ENCODE results near the gene TDRD9.

TDRD9 gene

DNA sequence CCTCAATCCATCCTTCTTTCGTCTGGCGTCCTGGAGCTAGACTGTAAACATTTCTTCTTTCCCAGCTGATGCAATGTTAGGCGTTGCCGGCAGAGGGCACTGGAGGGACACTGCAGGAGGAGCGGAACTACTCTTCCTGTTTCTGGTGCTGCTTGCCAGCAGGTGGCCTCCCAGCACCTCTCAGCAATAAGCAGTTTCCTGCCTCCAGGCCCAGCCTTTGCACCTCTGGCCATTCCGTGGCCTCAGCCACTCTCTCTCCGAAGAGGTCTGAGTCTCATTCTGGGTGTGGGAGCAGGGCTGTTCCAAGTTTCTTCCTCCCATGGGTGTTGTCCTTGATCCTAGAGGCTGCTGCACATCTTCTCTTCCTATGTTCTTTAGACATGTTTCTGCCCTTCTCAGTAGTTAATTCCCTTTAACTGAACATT lies 149.8 kb downstream of the TDRD9 start:
- DNase-seq = peak; percentile 73

DNA sequence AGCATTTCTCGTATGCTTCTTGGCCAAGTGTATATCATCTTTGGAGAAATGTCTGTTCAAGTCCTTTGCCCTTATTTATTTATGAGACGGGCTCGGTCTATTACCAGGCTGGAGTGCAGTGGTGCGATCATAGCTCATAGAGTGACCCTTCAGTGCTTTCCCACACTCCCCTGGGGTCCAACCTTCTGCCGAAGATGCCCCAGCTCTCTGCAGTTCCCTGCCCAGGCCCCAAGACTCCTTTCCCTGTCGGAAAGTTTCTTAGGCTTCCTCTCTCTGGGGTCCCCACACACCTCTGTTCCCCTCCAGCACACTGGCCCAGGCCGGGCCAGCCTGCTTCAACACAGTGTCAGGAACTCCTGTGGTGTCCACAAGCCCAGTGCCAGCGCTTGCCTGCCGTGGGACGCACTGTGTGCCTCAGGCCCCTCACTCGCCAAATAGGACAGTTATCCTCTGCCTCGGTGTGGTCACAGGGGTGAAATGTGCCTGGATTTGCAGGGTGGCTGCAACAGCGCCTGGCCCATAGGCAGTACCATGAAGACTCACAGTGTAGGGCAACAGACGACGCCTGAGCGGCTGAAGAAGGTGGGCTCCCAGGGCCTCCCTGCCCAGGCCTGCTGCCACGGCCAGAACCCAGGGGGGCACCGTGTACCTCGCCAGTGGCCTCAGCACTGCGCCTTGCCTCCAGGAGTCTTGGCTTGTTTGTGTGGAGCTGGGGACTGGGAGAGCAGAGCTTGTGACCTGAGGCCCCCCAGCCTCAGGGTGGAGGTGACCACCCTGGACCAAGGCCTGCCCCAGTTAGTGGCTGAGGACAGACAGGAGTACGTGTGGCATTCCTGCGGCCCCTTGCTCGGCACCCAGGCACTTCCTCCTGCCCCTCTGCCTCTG lies 152.4 kb downstream of the TDRD9 start:
- DNase-seq = no peak

DNA sequence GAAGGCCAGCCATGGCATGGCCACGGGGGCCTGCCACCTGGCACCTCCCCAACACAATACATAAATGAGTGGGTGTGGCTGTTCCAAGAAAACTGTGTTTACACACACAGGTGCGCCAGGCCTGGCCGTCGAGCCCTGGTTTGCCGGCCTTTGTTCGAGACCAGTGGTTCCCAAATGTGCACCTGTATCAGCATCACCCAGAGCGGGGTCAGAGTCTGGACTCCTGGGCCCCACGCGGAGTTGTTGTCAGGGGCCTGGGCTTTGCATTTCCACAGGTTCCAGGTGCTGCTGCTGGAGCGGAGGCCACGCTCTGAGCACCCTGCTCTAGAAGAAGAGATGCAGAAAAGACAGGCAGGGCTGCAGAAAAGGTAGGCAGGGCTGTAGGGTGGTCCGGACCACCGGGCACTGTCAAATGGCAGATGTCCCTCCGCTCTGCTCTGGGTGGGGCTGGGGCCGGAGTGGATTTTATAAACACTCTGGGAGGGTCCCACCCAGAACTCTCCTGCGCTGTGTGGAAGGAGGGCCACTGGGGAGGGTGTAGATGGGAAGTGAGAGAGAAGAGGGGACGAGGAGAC lies 153.1 kb downstream of the TDRD9 start:
- no peak for DNase-seq

DNA sequence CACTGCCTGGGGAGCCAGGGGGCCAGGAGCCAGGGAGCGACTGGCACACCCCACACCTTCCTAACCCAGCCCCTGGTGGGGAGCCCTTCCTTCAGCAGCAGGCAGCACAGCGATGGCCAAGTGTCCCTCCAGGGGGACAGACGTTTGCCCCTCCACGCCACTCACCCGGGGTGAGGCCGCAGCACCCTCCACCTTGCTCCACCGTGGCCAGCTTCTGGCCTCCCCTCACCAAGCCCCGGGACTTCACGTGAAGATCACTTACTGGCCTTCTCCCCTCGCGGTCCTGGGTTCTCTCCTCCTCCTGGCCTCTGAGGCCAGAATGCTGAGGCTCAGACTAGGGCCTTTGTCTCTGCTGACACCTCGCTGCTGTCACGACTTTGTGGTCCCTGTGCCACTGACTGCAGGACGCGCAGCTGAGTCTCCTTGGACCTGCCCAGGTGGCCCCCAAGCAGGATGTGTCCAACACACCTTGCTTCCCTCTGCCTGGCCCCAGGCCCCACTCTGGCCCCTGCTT lies 153.8 kb downstream of the TDRD9 start:
- DNase-seq = no peak

DNA sequence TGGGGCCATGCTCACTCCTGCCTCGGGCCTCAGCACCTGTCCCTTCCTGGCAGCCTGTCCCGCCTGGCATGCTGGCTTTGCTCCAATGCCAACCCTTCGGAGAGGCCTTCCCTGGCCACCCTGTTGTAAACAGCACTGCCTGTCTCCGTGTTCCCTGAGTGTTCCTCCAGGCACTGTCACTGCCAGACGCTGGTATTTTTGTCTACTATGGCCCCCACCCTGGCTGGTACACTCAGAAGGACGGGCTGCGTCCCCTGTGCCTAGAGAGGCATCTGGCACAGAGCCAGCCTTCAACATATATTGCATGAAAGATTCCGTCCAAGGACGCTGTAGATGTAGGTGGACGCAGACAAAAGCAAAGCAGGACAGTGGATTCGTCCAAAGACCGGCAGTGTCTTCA lies 154.6 kb downstream of the TDRD9 start:
- no peak for DNase-seq

DNA sequence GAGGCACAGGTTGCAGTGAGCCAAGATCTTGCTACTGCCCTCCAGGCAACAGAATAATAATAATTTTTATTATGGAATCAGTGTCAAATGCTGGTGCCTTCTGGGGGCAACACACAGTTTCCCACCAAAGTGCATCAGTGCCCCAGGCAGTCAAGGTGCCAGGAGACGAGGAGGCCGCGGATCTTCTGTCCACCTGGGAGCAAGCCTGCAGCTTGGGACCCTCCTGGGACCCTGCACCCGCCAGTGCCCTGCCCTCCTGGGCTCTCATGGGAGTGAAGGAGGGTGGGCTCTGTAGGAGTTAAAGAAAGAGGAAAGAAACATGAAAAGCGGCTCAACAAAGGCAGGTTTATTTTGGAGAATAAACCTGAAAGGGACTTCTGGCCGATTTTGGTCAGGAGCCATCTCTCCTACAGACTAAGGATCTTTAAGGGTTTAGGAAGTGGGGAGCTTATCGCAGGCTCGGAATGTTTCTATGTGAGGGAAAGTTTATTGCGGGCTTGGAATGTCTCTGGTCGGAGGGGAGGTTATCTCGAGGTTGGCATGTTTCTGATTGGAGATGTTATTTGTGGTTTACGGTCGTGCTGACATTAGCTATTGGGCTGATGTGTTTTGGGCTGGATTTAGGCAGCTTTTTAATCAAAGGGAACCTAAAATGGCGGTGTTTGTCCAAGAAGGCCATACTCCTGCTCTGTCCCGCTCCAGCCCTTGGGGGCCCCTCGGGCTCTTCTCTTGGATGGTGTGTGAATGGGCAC lies 156.2 kb downstream of the TDRD9 start:
- DNase-seq = no peak

DNA sequence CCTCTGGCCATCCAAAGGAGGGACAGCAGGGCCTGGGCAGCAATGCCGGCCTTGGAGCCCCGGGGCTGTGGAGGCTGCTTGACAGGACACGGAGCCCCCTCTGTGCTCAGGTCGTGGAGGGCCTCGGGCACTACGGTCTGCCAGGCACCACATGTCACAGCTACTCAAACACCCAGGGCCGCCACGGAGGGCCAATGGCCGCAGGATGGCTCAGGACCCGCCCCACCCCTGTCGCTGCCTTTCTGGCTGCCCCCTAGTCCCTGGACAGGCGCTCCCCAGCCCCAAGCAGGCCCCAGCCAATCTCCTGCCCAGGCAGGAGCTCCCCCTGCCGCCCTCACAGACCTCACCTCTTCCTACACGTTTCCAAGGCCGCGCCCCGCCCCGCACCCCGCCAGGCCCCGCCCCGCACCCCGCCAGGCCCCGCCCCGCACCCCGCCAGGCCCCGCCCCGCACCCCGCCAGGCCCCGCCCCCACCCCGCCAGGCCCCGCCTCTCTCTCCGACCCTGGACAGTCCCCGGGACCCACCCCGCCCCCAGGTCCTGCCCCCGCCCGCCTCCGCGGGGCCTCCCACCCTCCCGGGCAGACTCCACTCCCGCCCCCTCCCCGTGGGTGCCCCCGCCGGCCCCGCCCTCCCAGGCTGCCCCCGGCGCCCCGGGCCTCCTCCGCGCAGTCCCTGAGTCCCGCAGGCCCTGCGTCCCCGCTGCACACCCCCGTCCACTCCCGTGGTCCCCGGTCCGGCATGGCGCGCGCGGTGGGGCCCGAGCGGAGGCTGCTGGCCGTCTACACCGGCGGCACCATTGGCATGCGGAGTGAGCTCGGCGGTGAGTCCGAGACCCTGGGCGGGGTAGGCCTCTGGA lies 157.0 kb downstream of the TDRD9 start, which contains the start of gene ASPG:
TSS of gene ASPG (plus strand) at position 669 of the 857 bp plus-strand sequence. CDS start at position 740, 71 bp downstream.
- no peak for DNase-seq

DNA sequence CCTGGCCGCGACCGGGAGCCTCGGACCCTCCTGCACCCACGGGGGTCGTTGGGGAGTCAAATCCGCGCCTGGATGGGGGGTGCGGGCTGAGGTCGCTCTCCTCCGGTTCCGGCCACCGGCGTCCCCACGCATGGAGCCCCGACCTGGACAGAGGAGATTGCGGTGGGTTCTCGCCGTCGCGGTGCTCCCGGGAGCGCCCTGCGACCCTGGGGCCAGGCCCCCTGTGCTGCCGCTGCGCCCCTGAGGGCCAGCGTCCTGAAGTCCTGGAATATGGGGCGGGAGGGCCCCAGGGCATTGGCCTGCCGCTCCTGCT lies 157.6 kb downstream of the TDRD9 start:
- no peak for DNase-seq

DNA sequence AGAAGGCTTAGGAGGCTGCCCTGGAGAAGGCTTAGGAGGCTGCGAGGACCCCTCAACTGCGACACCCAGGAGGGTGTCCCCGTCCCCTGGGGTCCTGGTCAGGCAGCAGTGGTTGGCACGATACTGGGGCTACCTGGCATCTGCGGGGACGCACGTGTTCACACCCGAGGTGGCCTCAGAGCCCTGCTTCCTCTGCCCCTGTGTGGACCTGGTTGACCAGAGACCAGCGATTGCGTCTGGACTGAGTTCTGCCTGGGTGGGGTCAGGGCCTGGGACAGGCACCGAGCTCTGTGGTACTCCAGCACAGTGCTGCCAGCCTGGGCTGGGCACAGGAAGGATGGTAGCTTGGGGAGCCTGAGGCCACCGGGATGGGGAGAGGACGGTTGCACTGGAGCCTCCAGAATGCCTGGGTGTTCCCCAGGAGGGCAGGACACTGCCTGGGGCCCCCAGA lies 158.0 kb downstream of the TDRD9 start:
- no peak for DNase-seq

DNA sequence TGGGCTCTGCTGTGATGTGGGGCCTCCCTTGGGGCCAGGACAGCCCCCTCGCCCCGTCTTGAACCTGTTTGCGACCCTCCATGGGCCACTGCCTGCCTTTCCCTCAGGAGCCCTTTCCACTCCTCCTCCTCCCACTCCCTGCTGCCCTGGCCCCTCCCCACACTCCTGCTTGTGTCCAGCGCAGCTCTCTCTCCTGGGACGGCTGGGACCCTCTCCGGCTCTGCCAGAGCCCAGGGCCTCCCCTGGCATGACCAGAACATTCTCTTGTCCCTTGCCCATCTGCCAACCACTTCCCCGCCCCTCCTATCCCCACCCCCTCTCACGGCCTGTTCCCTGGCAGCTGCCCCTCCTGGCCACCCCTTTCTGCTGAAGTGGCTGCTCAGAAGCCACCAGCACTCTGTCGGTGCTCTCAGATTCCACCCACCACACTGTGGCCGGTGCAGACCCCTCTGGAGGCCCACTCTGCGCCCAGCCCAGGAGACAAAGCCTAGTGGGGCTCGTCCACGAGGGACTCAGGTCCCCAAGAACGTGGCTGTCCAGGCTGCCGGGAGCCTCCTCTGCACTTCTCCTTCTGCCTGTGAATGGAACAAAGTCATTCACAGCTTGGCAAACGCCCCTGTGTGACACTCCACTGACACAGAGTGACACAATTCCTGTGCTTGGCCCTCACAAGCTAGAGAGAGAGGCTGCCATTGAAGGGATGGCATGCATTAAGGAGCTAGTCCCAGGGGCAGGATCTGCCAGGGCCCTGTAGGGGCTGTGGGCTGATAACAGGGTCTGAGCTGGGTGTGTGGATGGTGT lies 158.6 kb downstream of the TDRD9 start:
- DNase-seq = no peak

DNA sequence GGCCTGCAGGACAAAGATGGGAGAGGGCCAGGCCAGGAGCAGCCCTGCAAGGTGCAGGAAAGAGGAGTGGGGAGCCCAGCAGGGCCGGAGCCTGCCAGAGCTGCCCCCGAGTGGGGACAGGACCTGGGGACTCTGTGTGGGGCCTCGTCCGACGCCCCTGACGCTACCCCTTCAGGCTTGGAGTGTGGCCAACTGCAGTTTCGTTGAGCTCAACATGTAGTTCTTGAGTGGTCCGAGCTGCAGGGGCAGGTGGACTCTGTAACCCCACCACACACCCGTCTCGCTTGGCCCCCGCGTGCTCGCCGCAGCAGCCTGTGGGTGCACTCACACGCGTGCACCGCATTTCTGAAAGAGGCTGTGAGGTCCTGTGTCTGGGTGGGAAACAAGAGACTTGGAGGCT lies 159.2 kb downstream of the TDRD9 start:
- no peak for DNase-seq

DNA sequence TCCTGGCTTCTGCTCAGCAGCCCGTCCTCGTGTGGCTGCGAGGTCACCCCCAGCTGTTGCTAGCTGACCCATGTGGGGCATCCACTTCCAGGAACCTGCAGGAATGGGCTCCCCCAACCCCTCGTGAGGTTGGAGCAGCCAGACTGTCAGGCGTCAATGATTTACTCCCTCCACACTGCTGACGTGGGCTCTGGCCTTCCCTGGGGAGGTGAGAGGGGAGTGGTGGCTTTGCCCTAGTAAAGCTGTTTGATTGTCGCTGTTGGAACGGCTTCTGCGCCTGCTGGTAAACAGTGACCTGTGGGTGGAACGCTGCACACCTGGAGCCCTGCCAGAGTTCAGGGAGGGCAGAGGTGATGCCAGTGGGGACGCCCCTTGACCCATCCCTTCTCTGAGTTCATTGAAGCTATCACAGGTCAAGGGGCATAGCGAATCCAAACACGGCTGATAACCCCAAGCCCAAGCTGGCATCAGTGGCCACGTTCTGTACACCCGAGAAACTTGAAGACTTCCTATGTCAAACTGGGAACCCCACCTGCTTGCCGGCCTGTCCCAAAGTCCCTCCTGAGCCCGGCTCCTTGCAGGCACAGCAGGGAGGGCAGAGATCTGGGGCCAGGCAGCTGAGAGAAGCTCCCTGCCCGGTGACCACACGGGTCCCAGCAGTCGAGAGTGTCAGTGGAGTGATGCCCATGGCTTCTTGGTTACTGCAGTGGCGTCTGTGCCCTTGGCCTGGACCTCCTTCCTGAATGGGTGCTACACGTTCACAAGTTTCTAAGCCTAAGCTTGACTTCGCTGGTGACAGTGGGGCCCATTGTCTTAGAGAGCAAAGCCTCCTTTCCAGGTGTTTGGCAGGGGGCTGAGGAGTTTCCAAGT lies 160.0 kb downstream of the TDRD9 start:
- no peak for DNase-seq

DNA sequence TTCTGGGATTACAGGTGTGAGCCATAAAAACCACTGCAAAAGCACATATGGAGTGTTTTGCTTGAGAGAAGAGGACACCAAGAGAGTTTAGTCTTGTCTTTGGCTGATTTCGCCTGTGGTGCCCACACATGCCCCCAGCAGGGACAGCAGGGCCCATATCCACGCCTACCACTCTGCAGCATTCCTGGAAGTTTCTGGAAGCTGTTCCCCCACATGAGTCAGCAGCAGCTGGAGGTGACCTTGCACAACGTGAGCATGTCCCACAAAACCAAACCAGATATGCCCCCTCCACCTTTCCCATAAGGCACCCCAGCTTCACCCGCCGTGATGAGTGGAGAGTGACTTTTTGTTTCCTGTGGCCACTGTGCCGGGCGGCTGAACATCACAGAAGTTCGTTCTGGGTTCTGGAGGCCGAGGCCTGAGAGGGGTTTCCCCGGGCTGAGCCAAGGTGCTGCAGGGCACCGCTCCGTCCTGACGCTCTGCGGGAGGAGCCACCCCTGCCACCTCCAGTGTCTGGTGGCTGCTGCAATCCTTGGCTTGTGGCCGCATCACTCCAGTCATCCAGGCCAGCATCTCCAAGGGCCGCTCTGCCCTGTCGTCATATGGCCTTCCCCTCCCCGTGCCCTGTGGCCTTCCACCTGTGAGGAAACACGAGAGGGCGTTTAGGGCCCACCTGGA lies 162.0 kb downstream of the TDRD9 start:
- no peak for DNase-seq

DNA sequence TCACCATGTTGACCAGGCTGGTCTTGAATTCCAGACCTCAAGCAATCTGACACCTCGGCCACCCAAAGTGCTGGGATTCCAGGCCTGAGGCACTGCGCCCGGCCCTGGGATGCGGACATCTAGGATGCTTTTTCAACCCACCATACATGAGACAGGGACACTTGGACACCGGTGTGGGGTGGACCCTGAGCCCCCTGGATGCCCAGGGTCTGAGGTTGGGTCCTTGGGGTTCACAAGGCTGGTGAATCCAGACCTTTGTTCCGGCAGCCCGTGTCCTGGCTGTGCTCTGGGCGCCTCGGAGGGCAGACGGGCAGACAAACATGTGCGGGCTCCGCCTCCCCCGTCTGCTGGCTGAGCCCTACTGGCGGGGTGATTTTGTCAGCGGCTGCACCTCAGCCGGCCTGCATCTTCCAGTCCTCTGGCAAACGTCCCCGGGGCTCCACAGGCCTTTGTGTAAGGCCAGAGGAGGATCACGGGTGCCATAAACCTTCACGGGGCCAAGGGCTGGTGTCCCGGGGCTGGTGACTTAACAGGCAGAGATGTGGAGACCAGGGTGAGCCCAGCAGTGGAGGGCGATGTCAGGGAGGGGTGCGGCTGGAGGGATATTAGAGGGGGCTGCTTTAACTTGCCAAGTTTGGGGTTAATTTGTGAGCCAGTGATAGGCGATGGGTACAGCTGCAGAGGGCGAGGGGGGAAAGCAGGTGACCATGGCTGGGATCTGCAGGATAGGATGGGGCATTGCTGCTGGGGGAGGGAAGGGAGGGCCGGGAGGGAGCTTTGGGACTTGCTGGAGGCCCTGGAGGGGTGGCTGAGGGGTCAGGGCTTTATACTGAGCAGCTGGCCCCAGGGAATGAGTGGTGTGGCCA lies 163.0 kb downstream of the TDRD9 start:
- no peak for DNase-seq

DNA sequence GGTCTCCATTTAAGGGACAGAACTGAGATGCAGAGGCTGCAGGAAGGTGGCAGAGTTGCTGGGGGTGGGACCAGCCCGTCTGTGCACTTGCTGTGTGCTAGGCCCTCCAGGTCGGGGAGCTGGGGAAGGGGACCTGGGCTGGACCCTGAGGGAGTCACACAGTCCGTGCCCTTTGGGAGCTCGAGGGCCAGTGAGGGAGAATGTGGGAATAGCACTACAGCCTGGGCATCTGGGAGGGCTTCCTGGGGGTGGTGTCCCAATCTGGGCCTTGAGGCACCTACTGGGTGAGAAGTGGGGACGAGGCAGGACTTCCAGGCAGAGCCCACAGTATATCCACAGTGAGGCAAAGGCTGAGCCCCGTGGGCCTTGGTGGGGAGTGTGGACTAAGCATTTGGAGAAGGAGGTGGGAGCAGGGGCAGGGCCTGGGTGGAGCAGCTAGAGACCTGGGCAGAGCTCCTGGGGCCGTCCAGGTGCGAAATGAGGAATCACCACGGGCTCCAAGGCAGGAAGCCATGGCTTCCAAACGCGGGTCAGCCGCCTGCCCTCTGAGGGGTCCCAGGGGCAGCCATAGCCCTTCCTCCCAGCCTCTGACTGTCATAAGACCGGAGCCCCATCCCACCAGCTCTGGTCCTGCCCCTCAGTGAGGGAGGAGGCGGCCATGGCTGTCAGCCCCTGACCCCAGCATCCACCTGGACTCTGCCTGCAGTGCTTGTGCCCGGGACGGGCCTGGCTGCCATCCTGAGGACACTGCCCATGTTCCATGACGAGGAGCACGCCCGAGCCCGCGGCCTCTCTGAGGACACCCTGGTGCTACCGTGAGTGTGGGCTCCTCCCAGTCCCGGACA lies 163.9 kb downstream of the TDRD9 start:
- DNase-seq = no peak

DNA sequence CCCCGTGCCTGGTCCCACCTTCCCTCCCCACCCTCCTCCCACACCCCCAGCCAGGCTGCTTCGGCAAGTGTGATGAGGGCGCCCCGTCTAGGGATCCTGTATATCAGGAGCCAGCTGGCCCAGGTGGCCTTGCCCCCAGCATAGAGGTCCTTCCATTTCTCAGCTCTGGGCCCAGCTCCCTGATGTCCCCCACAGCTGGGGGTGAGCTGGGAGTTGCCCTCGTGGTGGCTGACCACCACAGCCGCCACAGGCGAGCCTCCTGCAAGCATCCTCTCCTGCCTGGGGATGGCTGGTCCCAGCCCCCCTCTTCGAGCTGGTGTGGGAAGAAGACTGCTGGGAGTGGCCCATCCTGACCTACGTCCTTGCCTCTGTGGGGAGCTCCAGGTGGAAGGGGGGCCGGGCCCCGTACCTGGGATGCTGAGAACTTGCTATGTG lies 164.7 kb downstream of the TDRD9 start:
- DNase-seq = no peak

DNA sequence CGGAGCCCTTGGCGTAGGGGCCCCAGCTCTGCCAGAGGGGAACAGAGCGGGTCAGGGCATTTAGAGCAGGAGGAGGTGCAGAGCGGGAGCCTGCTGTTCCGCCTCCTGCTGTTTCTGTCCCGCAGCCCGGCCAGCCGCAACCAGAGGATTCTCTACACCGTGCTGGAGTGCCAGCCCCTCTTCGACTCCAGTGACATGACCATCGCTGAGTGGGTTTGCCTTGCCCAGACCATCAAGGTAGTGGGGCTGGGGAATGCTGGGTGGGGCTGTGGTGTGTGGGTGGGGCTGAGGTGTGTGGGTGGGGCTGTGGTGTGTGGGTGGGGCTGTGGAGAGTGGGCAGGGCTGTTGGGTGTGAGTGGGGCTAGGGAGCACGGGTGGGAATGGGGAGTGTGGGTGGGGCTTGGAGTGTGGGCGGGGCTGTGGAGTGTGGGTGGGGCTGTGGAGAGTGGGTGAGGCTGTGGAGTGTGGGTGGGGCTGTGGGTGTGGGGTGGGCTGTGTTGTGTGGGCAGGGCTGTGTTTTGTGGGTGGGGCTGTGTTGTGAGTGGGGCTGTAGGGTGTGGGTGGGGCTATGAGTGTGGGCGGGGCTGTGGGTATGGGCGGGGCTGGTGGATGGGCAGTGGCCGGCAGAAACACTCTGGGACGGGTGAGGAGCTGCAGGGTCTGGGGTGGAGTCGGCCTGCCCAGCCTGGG lies 165.3 kb downstream of the TDRD9 start:
- DNase-seq = no peak
